ENCODE results near the gene KLHDC8B. TPM values are rescaled to one million over a fixed set of nuclear protein-coding genes. Genes with fewer than 3 reads are reported as not detected.
"Not testable (repeated sequence)": the region's sequence is repeated elsewhere in the genome, so short reads cannot be mapped to it uniquely, and the experiment has no call there.

Gene KLHDC8B
- total RNA-seq, 1 donor from 2014 or later: 128 TPM

DNA sequence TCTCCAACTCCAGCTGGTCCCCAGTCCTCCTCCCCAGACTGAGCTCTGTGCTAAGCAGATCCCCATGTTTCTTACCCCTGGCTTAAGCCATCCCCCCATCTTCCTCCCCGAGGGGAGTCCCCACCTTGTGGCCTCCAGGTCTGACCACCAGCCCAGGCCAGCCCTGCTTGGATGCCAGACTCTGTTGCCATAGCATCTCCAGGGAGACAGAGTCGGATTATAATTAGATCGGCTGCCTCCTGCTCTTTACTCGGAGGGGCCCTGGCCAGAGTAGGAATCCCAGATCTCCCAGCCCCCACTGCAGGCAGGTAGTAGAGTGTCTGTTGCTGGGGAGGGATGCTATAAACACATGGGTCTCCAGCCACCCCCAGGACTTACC, 2.4 kb downstream of the KLHDC8B start:
- ATAC-seq: peak; percentile 30
- intact Hi-C loops (cut with DNase I): loop anchor here (2.0 to 10.0 kb wide), 8 partner anchors 25 to 294 kb away; partner anchors contain the start of genes C3orf62, GPX1, RHOA and TCTA
- DNase-seq (ENCODE audit: missing footprints): no peak

DNA sequence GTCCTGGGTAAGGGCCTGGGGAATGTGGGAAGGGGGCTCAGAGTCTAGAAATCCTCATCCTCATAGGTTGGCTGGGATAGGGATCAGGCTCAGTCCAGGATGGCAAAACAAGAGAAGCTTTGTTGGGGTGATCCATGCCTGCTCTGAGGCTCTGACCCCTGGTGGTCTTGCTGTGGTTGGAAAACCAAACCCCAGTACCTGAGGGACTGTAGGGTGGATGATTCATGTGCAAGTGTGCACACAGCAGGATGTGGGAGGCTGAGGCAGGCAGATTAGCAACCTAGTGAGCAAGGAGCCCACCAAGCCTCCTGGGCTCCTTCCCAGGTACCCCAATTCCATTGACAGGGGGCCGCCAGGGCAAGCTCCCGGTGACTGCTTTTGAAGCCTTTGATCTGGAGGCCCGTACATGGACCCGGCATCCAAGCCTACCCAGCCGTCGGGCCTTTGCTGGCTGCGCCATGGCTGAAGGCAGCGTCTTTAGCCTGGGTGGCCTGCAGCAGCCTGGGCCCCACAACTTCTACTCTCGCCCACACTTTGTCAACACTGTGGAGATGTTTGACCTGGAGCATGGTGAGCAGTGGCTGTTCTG, 3.1 kb downstream of the KLHDC8B start:
- ATAC-seq (no peak), DNase-seq (ENCODE audit: missing footprints) (no peak)
- intact Hi-C loops (cut with DNase I): loop anchor here (5.0 to 10.0 kb wide), 6 partner anchors 43 to 293 kb away; partner anchors contain the start of genes GPX1, RHOA and TCTA

DNA sequence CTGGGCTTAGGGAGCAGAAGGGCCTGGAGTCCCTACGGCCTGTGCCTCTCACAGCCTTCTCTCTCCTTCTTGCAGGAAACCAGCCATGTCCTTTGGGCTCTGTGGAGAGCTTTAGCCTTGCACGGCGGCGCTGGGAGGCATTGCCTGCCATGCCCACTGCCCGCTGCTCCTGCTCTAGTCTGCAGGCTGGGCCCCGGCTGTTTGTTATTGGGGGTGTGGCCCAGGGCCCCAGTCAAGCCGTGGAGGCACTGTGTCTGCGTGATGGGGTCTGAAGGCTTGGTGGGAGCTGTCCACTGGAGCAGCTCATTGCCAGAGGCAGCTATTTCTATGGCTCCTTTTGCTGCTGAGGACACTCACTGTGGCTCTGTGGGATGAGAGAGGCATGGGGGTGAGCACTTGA, 4.1 kb downstream of the KLHDC8B start:
- DNase-seq (ENCODE audit: missing footprints) (no peak), ATAC-seq (no peak)
- intact Hi-C loops (cut with DNase I): loop anchor here (10.0 kb wide), 1 partner anchor 239 kb away; the partner anchor contains the start of genes RHOA and TCTA

DNA sequence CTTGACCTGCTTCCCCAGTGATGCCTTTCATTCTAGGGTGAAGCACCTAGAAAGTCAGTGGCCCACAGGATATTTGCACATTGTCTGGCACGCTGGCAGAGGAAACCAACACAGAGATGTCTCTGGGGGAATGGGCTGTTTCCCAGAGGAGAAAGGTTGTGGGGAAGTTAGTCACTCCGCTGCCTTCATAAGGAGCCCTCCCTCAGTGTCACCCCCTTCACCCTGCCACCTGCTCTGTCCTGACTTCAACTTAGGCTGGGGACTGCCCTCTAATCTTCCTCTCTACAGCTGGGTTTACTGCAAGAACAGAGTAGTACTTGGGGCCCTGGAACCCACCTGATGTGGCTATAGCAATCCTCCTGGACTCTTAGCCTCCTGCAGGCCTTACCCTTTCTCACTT, 5.7 kb downstream of the KLHDC8B start:
- no peak for ATAC-seq
- DNase-seq (ENCODE audit: missing footprints): no peak
- intact Hi-C loops (cut with DNase I): loop anchor here (10.0 kb wide), 1 partner anchor 238 kb away; the partner anchor contains the start of genes RHOA and TCTA

DNA sequence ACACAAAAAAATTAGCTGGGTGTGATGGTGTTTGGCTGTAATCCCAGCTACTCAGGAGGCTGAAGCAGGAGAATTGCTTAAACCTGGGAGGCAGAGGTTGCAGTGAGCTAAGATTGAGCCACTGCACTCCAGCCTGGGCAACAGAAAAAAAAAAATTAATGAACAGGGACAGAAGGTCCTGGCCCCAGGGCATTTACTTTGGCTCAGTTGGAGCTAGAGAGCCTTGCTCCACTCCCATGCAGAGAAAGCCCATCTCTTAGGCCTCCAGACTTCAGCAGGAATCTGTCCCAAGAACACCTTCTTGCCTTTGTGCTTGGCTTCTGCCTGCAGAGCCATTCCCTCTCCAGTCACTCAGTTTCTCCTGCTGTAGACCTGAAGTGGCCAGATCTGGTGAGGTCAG, 8.7 kb downstream of the KLHDC8B start:
- DNase-seq (ENCODE audit: missing footprints) (no peak), ATAC-seq (no peak)
- intact Hi-C loops (cut with DNase I): no loop called here

DNA sequence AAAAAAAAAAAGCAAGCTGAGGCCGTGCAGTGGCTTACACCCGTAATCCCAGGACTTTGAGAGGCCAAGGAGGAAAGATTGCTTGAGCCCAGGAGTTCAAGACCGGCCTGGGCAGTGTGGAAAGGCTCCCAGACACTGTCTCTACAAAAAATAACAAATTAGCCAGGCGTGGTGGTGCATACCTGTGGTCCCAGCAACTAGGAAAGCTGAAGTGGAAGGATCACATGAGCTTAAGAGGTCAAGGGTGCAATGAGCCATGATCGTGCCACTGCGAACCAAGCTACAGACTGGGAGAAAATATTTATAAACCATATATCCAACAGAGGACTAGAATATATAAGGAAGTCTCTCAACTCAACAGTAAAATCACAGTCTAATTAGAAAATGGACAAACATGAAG, 10.0 kb downstream of the KLHDC8B start:
- DNase-seq (ENCODE audit: missing footprints): no peak
- intact Hi-C loops (cut with DNase I): no loop called here
- ATAC-seq: no peak

DNA sequence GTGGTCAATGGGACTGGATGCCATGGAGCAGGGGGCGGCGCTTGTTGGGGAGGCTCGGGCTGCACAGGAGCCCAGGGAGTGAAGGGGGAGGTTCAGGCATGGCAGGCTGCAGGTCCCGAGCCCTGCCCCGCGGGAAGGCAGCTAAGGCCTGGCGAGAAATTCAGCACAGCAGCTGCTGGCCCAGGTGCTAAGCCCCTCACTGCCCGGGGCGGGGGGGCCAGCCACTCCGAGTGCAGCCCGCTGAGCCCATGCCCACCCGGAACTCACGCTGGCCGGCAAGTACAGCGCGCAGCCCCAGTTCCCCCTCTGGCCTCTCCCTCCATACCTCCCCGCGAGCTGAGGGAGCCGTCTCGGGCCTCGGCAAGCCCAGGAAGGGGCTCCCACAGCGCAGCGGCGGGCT, 11.3 kb downstream of the KLHDC8B start:
- ATAC-seq (no peak), DNase-seq (ENCODE audit: missing footprints) (no peak)
- intact Hi-C loops (cut with DNase I): no loop called here

DNA sequence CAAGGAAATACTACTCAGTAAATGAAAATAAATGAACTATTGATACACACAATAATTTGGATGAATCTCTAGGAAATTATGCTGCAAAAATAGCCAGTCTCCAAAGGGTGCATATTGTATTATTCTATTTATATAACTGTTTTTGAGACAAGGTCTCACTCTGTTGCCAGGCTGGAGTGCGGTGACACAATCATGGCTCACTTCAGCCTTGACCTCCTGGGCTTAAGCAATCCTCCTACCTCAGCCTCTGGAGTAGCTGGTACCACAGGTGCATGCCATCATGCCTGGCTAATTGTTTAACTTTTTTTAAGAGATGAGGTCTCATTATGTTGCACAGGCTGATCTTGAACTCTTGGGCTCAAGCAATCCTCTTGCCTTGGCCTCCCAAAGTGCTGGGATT, 12.5 kb downstream of the KLHDC8B start:
- no peak for DNase-seq (ENCODE audit: missing footprints)
- intact Hi-C loops (cut with DNase I): no loop called here
- no peak for ATAC-seq

DNA sequence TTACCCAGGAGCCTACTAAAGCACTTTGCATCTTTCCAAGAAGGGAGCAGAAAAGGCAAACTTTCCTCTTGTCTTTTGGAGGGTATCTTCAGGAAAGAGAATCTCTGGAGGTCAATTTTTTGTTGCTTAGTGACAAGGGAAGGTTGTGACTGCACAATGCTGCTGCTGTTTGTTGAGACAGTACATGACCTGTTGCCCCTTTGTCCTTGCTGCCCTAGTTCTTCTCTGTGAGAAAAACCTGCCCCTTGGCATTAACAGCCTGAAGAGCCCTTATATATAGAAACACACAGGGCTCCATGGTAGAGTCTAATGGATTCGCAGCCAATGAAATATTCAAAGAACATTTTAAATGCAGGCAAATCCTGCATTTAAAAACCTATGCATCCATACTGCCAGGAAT, 20.3 kb downstream of the KLHDC8B start:
- intact Hi-C loops (cut with DNase I): no loop called here
- DNase-seq (ENCODE audit: missing footprints) (no peak), ATAC-seq (no peak)

DNA sequence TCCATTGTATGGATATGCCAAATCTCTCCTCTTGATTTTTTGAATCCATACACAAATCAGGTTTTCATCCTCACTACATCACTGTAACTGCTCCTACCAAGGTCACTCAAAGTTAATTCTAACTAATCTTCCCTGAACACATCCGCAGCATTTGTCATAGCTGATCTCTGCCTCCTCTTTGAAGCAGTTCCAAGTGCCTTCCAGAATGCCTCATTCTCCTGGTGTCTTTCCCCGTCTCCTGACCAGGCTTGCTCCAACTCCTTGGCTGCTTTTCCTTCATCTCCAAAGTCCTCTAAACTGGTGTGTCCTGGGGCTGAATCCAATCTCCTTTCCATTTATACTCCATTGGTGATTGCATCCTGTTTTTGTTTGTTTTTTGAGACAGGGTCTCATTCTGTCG, 26.8 kb downstream of the KLHDC8B start:
- intact Hi-C loops (cut with DNase I): loop anchor here (2.0 kb wide), 1 partner anchor 25 kb away; no protein-coding TSS in a partner anchor
- DNase-seq (ENCODE audit: missing footprints) (no peak), ATAC-seq (no peak)

DNA sequence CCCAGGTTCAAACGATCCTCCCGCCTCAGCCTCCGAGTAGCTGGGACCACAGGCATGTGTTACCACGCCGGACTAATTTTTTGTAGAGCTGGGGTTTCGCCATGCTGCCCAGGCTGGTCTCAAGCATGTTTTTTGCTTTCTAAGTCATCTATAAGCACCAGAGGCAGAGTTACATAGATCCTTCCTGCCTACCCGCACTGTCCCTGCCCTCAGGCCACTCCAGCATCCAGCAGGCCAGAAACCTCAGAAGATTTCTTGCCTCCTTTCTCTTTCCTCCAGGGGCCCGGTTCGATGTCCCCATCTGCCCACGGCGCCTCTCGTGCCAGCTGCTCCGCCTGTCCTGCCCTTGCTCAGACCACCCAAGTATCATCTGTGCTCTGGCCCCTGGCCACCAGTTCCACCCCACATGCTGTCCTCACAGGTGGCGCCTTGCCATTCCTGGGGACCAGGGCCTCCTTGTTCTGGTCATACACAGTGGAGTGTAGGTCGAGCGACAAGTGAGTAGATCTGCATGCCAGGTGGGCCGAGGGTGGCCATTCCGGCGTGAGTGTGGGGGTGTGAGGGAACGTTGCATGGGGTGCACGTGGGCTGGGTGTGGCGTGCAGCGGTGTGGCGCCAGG, 27.3 kb downstream of the KLHDC8B start:
- intact Hi-C loops (cut with DNase I): loop anchor here (2.0 kb wide), 1 partner anchor 26 kb away; no protein-coding TSS in a partner anchor
- no peak for ATAC-seq
- DNase-seq (ENCODE audit: missing footprints): no peak

DNA sequence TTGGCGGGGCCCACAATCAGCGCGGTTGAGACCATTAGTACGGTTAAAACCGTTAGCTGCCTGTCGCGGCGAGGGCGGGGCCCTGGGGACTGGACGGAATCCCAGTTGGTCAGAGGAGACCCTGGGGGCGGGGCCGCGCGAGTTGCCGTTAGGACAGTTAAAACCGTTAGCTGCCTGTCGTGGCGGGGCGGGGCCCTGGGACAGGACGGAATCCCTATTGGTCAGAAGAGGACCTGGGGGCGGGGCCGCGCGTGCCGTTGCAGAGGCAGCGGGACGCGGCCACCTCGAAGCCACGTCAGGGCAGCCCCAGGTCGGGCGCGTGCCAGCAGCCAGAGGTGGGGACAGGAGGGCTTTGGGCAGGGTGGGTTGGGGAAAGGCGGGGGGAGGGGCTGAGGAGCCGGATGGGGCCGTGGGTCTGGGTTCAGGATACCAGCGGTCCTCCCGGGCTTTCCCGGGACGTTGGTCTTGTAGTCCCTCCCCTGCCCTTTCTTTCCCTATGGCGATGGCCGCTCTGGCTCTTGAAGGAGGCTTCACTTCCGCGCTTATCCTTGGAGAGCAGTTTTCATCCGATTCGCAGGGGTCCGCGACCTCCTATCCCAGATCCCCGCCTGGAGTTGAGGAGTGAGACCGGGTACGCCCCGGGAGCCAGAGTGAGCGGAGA, 28.0 kb downstream of the KLHDC8B start:
- peak; percentile 98 for ATAC-seq

DNA sequence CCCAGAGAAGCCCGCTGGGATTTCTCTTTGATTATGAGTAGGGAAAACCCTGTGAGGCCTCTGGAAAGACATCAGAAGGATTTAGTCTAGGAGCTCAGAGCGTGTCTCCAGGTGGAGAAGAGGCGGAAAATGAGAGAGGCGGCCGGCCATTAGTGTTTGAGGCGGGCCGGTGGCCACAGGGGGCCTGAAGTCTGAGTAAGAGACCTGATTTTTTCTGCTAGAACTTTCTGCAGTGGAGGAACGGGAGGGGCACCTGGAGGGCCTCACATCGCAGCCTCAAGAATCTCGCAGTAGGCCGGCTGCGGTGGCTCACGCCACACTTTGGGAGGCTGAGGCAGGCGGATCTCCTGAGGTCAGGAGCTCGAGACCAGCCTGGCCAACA, 28.5 kb downstream of the KLHDC8B start:
- intact Hi-C loops (cut with DNase I): loop anchor here (2.0 kb wide), 1 partner anchor 27 kb away; no protein-coding TSS in a partner anchor
- no peak for DNase-seq (ENCODE audit: missing footprints)
- no peak for ATAC-seq

More for the DNA sequence above, 28.0 kb downstream of the KLHDC8B start:
- intact Hi-C loops (cut with DNase I): loop anchor here (2.0 kb wide), 1 partner anchor 27 kb away; no protein-coding TSS in a partner anchor
- peak; percentile 96 for DNase-seq (ENCODE audit: missing footprints)

DNA sequence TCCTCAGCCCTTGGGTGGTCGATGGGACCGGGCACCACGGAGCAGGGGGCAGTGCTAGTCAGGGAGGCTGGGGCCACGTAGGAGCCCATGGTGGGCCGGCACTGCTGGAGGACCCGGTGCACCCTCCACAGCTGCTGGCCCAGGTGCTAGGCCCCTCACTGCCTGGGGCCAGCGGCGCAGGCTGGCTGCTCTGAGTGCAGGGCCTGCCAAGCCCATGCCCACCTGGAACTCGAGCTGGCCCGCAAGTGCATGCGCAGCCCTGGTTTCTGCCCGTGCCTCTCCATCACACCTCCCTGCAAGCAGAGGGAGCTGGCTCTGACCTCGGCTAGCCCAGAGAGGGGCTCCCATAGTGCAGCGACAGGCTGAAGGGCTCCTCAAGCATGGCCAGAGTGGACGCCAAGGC, 42.1 kb downstream of the KLHDC8B start:
- ATAC-seq: no peak
- DNase-seq (ENCODE audit: missing footprints): no peak
- intact Hi-C loops (cut with DNase I): no loop called here

DNA sequence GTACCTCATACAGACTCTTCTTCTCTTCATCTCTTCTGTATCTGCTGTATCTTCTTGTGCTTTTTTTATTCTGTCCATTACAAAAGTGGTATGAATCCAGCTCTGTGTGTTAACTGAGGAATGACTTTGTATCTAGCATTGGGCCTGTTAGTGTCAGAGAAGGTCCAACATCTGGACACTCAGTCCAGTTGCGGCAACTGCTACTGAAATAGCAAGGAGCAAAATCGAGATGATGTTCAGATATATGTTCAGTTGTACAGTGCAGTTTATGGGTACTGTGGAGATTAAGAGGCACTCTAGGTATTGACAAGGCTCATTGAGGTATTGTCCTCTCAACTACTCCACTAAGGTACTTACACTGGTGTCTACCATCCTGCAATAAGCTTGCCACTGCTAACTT, 42.6 kb downstream of the KLHDC8B start:
- intact Hi-C loops (cut with DNase I): no loop called here
- ATAC-seq: no peak
- no peak for DNase-seq (ENCODE audit: missing footprints)

DNA sequence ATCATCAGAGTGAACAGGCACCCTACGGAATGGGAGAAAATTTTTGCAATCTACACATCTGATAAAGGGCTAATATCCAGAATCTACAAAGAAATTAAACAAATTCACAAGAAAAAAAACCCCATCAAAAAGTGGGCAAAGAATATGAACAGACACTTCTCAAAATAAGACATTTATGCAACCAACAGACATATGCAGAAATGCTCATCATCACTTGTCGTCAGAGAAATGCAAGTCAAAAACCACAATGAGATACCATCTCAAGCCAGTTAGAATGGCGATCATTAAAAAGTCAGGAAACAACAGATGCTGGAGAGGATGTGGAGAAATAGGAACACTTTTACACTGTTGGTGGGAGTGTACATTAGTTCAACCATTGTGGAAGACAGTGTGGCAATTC, 45.3 kb downstream of the KLHDC8B start:
- not testable (repeated sequence) for DNase-seq (ENCODE audit: missing footprints); ATAC-seq
- intact Hi-C loops (cut with DNase I): loop anchor here (5.0 kb wide), 1 partner anchor 44 kb away; the partner anchor contains the start of gene KLHDC8B

DNA sequence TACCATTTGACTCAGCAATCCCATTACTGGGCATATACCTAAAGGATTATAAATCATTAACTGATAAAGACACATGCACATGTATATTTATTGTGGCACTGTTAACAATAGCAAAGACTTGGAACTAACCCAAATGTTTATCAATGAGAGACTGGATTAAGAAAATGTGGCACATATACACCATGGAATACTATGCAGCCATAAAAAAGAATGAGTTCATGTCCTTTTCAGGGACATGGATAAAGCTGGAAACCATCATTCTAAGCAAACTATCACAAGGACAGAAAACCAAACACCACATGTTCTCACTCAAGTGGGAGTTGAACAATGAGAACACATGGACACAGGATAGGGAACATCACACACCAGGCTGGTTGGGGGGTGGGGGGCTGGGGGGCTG, 45.7 kb downstream of the KLHDC8B start:
- not testable (repeated sequence) for ATAC-seq; DNase-seq (ENCODE audit: missing footprints)
- intact Hi-C loops (cut with DNase I): loop anchor here (5.0 kb wide), 1 partner anchor 45 kb away; the partner anchor contains the start of gene KLHDC8B

DNA sequence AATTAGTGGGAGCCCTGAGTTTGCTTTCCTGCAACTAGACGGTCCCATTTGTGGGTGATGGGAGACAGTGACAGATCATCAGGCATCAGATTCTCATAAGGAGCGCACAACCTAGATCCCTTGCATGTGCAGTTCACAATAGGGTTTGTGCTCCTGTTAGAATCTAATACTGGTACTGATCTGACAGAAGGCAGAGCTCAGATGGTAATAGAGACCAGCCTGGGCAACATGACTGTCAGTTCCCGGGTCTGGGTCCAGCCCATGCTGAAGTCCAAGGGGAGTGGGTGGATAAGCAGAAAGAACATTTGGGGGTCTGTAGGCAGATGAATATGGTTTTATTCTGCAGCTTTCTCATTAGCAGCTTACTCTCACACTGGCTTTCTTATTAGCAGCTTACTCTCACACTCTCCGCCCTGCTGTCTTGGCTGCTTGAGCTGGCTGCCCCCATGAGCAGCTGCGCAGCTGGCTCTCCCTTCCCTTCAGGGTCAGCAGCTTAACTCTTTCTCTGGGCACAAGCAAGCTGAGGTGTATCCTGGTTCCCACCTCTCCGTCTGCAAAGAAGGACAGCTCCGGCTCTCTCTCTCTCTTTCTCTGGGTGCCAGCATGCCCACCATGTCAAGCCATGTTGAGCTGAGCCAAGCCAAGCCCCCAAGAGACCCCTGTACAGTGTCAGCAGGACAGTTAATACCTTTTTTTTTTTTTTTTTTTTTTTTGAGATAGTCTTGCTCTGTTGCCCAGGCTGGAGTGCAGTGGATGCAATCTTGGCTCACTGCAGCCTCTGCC, 46.5 kb downstream of the KLHDC8B start:
- intact Hi-C loops (cut with DNase I): loop anchor here (5.0 kb wide), 1 partner anchor 46 kb away; the partner anchor contains the start of gene KLHDC8B
- DNase-seq (ENCODE audit: missing footprints) (no peak), ATAC-seq (peak; percentile 89)
